Lower leg skin (tissue), 3 donors: ENCODE measurements around the gene WBP2NL.

Source experiments
- CTCF ChIP-seq, 3 donors: fragments of 450-650 bp; IDR thresholded peaks; one replicate each; pipeline ENCODE4 v1.5.1; 2016; ENCODE audit warnings: antibody characterized with exemption in 3 of 3, mild to moderate bottlenecking in 3 of 3, moderate library complexity in 2 of 3
- POLR2A ChIP-seq, 2 donors: fragments of 450-650 bp; IDR thresholded peaks; one replicate each; pipeline ENCODE4 v1.6.1; 2016 to 2017; ENCODE audit warnings: antibody characterized with exemption in 2 of 2, mild to moderate bottlenecking in 1 of 2, moderate library complexity in 1 of 2

DNA sequence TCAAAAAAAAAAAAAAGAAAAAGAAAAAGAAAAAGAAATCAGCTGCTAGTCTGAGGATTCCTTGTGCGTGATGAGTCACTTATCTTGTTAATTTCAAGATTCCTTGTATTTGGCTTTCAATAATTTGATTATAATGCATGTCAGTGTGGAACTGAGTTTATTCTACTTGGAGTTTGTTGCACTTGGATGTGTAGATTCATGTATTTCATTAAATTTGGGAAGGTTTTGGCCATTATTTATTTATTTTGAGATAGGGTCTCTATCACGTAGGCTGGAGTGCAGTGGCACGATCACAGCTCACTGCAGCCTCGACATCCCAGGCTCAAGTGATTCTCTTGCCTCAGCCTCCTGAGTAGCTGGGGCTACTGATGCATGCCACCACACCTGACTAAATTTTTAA lies 14.8 kb downstream of the WBP2NL start:
- TF ChIP-seq CTCF (IDR thresholded peaks at IDR 0.05) (no peak), POLR2A (IDR thresholded peaks at IDR 0.05) (no peak)
